PC-9 (cell line): Measurements from ENCODE around the gene TNIP2. TPM values are rescaled to one million over a fixed set of nuclear protein-coding genes. Genes with fewer than 3 reads are reported as not detected.

Experiments used
- BruUV-seq: library from RNA; stranded (reverse); fragments of 400-500 nt; replicated peaks from 2 replicates; lab custom pipeline; 2021; lab: Mats Ljungman, UMichigan
- CTCF ChIA-PET: fragments of 300-600 bp; sonication (Branson Sonifier 250); formaldehyde crosslinking; loops from one replicate; lab custom pipeline; 2022; ENCODE audit warnings: antibody characterized with exemption; lab: Charles Lee
- POLR2A ChIA-PET: fragments of 300-600 bp; sonication (Branson Sonifier 250); formaldehyde crosslinking; loops from one replicate; lab custom pipeline; 2022; ENCODE audit warnings: antibody characterized with exemption; ENCODE audit not compliant: unreplicated experiment; lab: Charles Lee
- DNase-seq, 2 experiments: peaks; one replicate each; pipeline versions ENCODE4 v3.0.0 to v3.0.0-alpha.2; 2015 to 2022; ENCODE audit warnings: mixed read lengths in 1 of 2
- H2AFZ ChIP-seq: fragments of 200-600 bp; sonication (generic); 2 replicates; pipeline ENCODE4 v1.8.1; 2017; ENCODE audit warnings: antibody characterized with exemption
- H3F3A ChIP-seq: fragments of 200-600 bp; sonication (generic); 2 replicates; pipeline ENCODE4 v1.8.1; 2017; ENCODE audit warnings: antibody characterized with exemption, mild to moderate bottlenecking, low read depth; ENCODE audit not compliant: insufficient read depth
- H3K27ac ChIP-seq: fragments of 200-600 bp; sonication (generic); 2 replicates; pipeline ENCODE4 v1.6.1; 2016; ENCODE audit warnings: mixed run types
- H3K27me3 ChIP-seq: fragments of 200-600 bp; sonication (generic); 2 replicates; pipeline ENCODE4 v1.6.1; 2016; ENCODE audit warnings: low read depth, mixed run types; ENCODE audit not compliant: insufficient read depth
- H3K36me3 ChIP-seq: fragments of 200-600 bp; sonication (generic); 2 replicates; pipeline ENCODE4 v1.6.1; 2016; ENCODE audit warnings: low read depth, mixed run types
- H3K4me1 ChIP-seq: fragments of 200-600 bp; sonication (generic); replicated peaks from 2 replicates; pipeline ENCODE4 v1.6.1; 2016; ENCODE audit warnings: mixed run types; ENCODE audit not compliant: insufficient read depth
- H3K4me2 ChIP-seq: fragments of 200-600 bp; sonication (generic); 2 replicates; pipeline ENCODE4 v1.6.1; 2017; ENCODE audit warnings: mixed run types
- H3K4me3 ChIP-seq: fragments of 200-600 bp; sonication (generic); 2 replicates; pipeline ENCODE4 v1.6.1; 2016; ENCODE audit warnings: mixed run types
- H3K79me2 ChIP-seq: fragments of 200-600 bp; sonication (generic); 2 replicates; pipeline ENCODE4 v1.6.1; 2017; ENCODE audit warnings: low read depth, mixed run types
- H3K9me2 ChIP-seq: fragments of 200-600 bp; sonication (generic); 2 replicates; pipeline ENCODE4 v1.8.1; 2017; ENCODE audit warnings: mild to moderate bottlenecking; ENCODE audit not compliant: insufficient read depth
- H3K9me3 ChIP-seq: fragments of 200-600 bp; sonication (generic); 2 replicates; pipeline ENCODE4 v1.8.1; 2016; ENCODE audit warnings: low read depth; ENCODE audit not compliant: insufficient read depth
- H4K20me1 ChIP-seq: fragments of 200-600 bp; sonication (generic); 2 replicates; pipeline ENCODE4 v1.8.1; 2017; ENCODE audit not compliant: insufficient read depth
- CTCF ChIP-seq: fragments of 200-600 bp; sonication (generic); conservative IDR thresholded peaks from 2 replicates; pipeline ENCODE4 v1.6.1; 2017; ENCODE audit warnings: mixed run types, antibody characterized with exemption, mild to moderate bottlenecking, moderate library complexity
- EZH2 ChIP-seq: fragments of 200-600 bp; sonication (generic); IDR thresholded peaks from 2 replicates; pipeline ENCODE4 v1.8.0; 2017; ENCODE audit warnings: antibody characterized with exemption, low read depth
- intact Hi-C: fragments of 100-400 bp; cut with micrococcal nuclease; formaldehyde crosslinking; loops from one replicate; pipeline ENCODE4 v1.10.0; 2022; ENCODE audit not compliant: unreplicated experiment
- total RNA-seq: library from RNA; stranded (reverse); gene quantifications from 2 replicates; pipeline ENCODE4 v1.2.3, GENCODE V29; 2021

TNIP2 gene
- total RNA-seq, 1 experiment from 2014 or later: 37.1 TPM

GRCh38 chr4:2735869-2736268, 20.3 kb downstream of the TNIP2 start:
- Histone ChIP-seq H3F3A (no peaks in the 10 kb centered on the region), H3K4me3 (no peak overlapping the region), H3K4me2 (no peak overlapping the region), H3K9me3 (no peaks in the 10 kb centered on the region), H4K20me1 (no peaks in the 10 kb centered on the region), H3K27me3 (no peaks in the 10 kb centered on the region), H3K27ac (no peak overlapping the region), H3K9me2 (no peaks in the 10 kb centered on the region), H3K36me3 (no peaks in the 10 kb centered on the region), H3K79me2 (no peaks in the 10 kb centered on the region), H2AFZ (no peak overlapping the region), H3K4me1 (no peaks in the 10 kb centered on the region)
- no peak for TF ChIP-seq EZH2
- TF ChIP-seq CTCF: no peak
- DNase-seq: no peak
- ChIA-PET POLR2A (interaction anchor here (0.6 kb wide), 1 partner anchor 151 kb away, joined by 7 read pairs; no protein-coding TSS in a partner anchor), CTCF (no interaction called here)
- intact Hi-C loops: no loop called here
- BruUV-seq: no TSS peak

- TF ChIP-seq CTCF: no peak
- TF ChIP-seq EZH2: no peak
- Histone ChIP-seq H2AFZ (no peak overlapping the region), H3K79me2 (no peaks in the 10 kb centered on the region), H3K4me1 (no peaks in the 10 kb centered on the region), H3K27me3 (no peaks in the 10 kb centered on the region), H4K20me1 (no peaks in the 10 kb centered on the region), H3F3A (no peaks in the 10 kb centered on the region), H3K4me3 (no peak overlapping the region), H3K36me3 (no peaks in the 10 kb centered on the region), H3K9me2 (no peaks in the 10 kb centered on the region), H3K9me3 (no peaks in the 10 kb centered on the region), H3K4me2 (no peak overlapping the region), H3K27ac (no peak overlapping the region)
- ChIA-PET POLR2A (no interaction called here), CTCF (interaction anchor here (0.8 kb wide), 1 partner anchor 12 kb away, joined by 3 read pairs; no protein-coding TSS in a partner anchor)
- no TSS peak for BruUV-seq
- intact Hi-C loops: no loop called here
- no peak for DNase-seq
Observed at GRCh38 chr4:2734612-2735011, 21.5 kb downstream of the TNIP2 start.

- TF ChIP-seq CTCF: no peak
- no peak for TF ChIP-seq EZH2
- Histone ChIP-seq H3K4me2 (no peak overlapping the region), H3K79me2 (no peaks in the 10 kb centered on the region), H3K9me3 (no peaks in the 10 kb centered on the region), H4K20me1 (no peaks in the 10 kb centered on the region), H3K9me2 (no peaks in the 10 kb centered on the region), H2AFZ (no peak overlapping the region), H3K4me3 (no peak overlapping the region), H3K27me3 (no peaks in the 10 kb centered on the region), H3K4me1 (no peaks in the 10 kb centered on the region), H3K36me3 (no peaks in the 10 kb centered on the region), H3K27ac (no peak overlapping the region), H3F3A (no peaks in the 10 kb centered on the region)
- intact Hi-C loops: no loop called here
- DNase-seq: no peak
- CTCF ChIA-PET: interaction anchor here (0.8 kb wide), 1 partner anchor 13 kb away, joined by 3 read pairs; no protein-coding TSS in a partner anchor
- POLR2A ChIA-PET: no interaction called here
- BruUV-seq: no TSS peak
Observed at GRCh38 chr4:2733844-2734574, 22.1 kb downstream of the TNIP2 start.
